ENCODE measurements around the gene PLEKHM1.
A peak's percentile ranks its signal among the peaks of the same experiment; 100 is the strongest.

Gene PLEKHM1

DNA sequence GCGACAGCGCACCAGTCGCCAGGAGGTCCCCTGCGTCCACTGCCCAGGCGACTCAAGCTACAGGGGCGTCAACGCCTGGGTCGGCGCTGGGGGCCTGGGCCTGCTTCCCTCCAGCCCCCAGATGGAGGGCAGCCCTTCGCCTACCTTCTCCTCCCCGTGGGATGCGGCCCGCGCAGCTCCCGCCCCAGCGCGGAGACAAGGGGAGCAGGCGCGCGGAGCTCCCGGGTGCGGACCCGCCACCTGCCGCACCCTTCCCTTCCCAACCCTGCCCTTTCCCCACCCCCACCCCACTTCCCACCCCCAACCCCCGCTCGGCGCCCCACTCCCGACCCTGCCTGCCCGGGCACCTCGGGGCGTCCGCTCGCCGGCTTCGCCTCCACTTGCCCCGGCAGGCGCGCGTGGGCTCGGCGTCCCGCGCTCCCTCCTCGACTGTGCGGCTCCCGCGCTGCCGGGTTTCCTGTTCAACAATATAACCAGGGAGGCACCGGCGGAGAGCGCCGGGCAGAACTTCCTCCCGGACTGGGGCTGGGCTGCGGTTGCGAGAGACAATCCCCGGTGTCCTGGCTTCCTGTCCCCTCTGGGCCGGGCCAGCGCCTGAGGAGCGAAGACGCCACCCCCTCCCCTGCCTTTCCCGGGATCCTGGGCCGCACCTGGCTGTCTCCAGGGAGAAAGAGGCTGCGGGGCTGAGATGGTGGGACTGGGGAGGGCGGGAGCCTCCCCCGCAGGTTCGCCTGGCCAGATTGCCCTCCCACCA, 57.9 kb downstream of the PLEKHM1 start, which contains the start of gene ARHGAP27:
Gene ARHGAP27, minus strand, starts transcription at position 466 of the 754 bp plus-strand sequence. CDS start 2,591 bp downstream, outside the sequence.
- TF ChIP-seq, protein P1, sequence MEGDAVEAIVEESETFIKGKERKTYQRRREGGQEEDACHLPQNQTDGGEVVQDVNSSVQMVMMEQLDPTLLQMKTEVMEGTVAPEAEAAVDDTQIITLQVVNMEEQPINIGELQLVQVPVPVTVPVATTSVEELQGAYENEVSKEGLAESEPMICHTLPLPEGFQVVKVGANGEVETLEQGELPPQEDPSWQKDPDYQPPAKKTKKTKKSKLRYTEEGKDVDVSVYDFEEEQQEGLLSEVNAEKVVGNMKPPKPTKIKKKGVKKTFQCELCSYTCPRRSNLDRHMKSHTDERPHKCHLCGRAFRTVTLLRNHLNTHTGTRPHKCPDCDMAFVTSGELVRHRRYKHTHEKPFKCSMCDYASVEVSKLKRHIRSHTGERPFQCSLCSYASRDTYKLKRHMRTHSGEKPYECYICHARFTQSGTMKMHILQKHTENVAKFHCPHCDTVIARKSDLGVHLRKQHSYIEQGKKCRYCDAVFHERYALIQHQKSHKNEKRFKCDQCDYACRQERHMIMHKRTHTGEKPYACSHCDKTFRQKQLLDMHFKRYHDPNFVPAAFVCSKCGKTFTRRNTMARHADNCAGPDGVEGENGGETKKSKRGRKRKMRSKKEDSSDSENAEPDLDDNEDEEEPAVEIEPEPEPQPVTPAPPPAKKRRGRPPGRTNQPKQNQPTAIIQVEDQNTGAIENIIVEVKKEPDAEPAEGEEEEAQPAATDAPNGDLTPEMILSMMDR (IDR thresholded peaks at IDR 0.05; ENCODE audit: control extremely low read depth, extremely low read depth, low read depth, missing control alignments), result no peak
- CTCF ChIA-PET, result interaction anchor here (0.7 kb wide), 1 partner anchor 197 kb away, joined by 3 read pairs; no protein-coding TSS in a partner anchor
- POLR2A ChIA-PET, result no interaction called here
- DNase-seq (ENCODE audit: extremely low spot score), result no peak

DNA sequence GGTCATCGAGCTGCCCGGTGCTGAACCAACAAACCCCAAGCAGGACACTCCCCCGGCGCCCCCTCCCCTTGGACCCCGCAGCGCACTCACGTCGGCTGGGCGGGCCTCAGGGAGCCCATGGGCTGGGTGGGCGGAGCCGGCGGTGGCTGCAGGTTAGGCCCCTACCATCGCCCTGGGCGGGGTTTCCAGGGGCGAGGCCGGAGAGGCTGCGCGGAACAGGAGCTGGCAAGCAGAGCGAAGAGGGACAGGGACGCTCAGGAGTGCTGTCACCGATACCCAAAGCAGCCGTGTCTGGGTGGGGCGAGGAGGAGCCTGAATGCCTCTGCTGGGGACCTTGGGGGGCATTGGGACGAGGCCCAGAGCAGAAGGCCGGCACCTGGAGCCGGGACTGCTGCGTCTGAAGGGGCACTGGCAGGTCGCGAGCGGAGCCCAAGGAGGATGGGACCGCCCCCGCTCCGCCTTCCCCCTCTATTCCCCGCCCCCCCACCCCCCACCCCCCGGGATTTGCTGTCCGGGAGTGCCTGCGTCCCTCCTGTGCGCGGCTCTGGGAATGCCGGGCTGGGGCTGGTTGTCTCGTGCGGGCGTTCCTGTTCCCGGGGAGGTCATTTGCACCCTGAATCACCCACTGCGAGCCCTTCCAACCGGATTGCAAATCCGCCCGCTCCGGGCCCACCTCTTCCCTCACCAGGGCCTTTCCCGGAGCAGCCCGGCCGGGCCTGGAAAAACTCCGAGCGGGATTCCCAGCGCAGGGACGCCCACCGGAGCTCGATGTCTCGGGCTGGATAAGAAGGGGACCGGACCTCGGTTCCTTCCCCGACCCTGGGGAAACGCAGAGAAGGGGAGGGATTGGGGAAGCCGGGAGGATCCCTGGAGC, 58.8 kb downstream of the PLEKHM1 start:
- ChIA-PET POLR2A (interaction anchor here (0.5 to 0.7 kb wide), 2 partner anchors 282 to 1542 kb away, joined by 3 to 4 read pairs; no protein-coding TSS in a partner anchor), CTCF (interaction anchor here (0.7 to 1.7 kb wide), 2 partner anchors 20 to 211 kb away, joined by 3 read pairs; no protein-coding TSS in a partner anchor)
- DNase-seq (ENCODE audit: extremely low spot score), result peak; percentile 91
- TF ChIP-seq, protein P1 (IDR thresholded peaks at IDR 0.05; ENCODE audit: control extremely low read depth, extremely low read depth, low read depth, missing control alignments), result no peak

DNA sequence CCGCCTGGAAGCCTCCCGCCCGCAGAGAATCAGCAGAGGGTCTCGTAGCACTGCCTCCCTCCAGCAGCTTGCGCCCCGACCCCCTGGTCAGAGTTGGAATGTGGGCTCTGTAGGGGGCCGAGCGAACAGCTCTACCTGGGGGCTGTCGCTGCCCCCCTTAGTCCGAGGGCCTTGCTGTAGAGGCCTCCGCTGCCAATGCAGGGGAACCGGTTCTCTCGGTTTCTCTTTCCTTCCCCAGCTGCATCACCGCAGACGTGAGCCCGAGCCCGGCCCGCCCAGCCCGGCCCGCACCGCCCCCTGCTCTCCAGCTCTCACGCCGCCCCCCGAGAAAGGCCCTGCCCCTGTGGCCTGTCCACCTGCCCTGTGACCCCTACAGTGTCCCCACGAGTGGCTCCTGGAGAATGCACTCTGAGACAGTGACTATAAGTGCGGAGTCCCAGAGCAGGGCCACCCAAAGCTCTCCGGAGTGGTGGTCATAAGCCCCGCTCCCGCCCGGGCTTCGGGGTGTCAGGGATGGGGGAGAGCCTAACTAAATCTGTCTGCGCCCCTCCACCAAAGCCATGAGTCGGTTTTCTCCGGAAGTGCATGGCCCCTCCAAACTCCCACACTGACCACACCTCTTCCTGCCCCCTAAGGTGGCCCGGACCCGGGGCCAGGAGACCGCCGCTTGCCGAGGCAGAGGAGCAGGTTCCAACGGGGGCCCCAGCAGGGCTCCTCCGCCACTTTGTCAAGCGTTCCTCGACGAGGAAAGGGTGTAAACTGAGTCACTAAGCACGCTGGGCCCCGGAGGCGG, 59.6 kb downstream of the PLEKHM1 start:
- ChIA-PET CTCF (interaction anchor here (1.7 kb wide), 1 partner anchor 210 kb away, joined by 3 read pairs; no protein-coding TSS in a partner anchor), POLR2A (no interaction called here)
- TF ChIP-seq, protein P1 (IDR thresholded peaks at IDR 0.05; ENCODE audit: control extremely low read depth, extremely low read depth, low read depth, missing control alignments), result no peak
- peak; percentile 86 for DNase-seq (ENCODE audit: extremely low spot score)

DNA sequence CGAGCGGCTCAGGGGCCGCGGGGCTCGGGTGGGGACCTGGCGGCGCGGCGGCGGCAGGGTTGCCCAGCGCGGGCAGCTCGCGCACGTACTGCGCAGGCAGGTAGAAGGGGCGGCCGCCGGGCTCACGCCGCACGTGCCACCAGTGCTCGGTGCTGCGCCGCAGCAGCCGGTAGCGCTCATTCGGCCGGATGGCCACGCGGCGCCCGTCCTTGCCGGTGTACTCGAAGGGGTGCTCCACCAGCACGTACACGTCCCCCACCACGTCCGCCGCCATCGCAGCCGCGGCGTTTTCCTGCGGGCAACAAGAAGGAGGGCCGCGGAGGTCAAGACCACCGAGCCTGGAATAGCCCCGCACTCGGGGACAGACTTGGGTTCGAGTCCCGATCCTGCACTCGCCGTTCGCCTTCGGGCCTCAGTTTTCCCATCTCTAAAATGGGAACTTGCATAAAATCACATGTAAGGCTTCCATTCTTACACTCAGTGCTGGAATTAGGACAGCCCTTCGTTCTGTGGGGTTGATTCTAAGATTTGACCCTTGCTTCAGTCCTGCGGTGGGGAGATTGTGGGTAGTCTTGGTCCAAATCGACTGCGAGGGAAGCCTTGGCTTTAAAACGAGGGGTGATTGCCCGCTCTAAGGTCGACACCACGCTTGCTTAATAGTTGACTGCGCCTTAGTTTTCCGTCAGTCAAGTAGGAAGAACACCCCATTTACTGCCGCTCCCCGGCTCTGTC, 60.3 kb downstream of the PLEKHM1 start:
- TF ChIP-seq, protein P1 (IDR thresholded peaks at IDR 0.05; ENCODE audit: control extremely low read depth, extremely low read depth, low read depth, missing control alignments), result no peak
- CTCF ChIA-PET, result interaction anchor here (1.5 to 1.7 kb wide), 2 partner anchors 11 to 209 kb away, joined by 3 read pairs; no protein-coding TSS in a partner anchor
- DNase-seq (ENCODE audit: extremely low spot score), result no peak
- POLR2A ChIA-PET, result no interaction called here

DNA sequence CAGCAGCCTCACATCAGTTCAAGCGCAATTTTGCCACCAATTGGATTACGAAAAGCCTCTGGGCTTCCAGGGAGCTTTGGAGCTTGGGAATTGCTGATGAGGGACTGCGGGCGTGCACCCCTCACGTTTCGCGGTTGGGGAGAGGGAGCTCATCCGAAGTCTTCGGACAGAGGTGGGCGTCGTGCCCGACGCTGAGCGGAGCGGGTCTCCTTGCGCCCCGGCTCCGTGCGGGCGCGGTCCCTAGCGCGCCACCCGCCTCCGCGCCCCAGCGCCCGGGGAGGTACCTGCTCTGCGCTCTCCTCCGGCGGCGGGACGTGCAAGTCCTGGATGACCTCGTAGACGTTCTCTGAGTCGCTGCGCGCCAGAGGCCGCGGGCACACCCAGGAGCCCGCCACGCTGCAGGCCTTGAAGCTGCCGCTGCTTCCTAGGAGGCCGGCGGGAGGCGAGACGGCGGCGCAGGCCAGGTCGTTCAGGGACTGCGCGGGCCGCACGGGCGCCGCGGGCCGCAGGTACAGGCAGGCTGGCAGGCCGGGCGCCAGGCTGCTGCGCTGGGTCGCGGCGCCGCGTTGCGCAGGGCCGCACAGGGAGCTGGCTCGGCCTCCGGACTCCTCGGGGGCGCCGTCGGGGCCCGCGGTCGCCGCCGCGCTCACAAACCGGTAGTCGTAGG, 61.0 kb downstream of the PLEKHM1 start:
- CTCF ChIA-PET, result interaction anchor here (0.7 to 1.7 kb wide), 7 partner anchors 10 to 211 kb away, joined by 3 to 10 read pairs (median 5); no protein-coding TSS in a partner anchor

More for the DNA sequence above, 61.0 kb downstream of the PLEKHM1 start:
- POLR2A ChIA-PET, result no interaction called here
- TF ChIP-seq, protein P1 (IDR thresholded peaks at IDR 0.05; ENCODE audit: control extremely low read depth, extremely low read depth, low read depth, missing control alignments), result no peak
- no peak for DNase-seq (ENCODE audit: extremely low spot score)
